Mammary epithelial cell (primary cell): ENCODE results near the gene NSL1.

Experiments
- CTCF ChIP-seq, 2 donors: IDR thresholded peaks in 1 of 2; conservative IDR thresholded peaks in 1 of 2; 2 replicates each; pipeline ENCODE4 v1.5.1; 2011 to 2012; ENCODE audit warnings: inconsistent platforms in 2 of 2, low read length in 2 of 2, mild to moderate bottlenecking in 2 of 2, control low read depth in 1 of 2, low read depth in 1 of 2; ENCODE audit not compliant: insufficient read depth in 1 of 2; ENCODE audit errors: extremely low read depth in 1 of 2
- EZH2 ChIP-seq: IDR thresholded peaks from 2 replicates; pipeline ENCODE4 v1.6.1; 2012; ENCODE audit warnings: low read length, inconsistent platforms, borderline replicate concordance

GRCh38 chr1:212754680-212755079 is 36.9 kb downstream of the NSL1 start:
- TF ChIP-seq CTCF (conservative IDR thresholded peaks at IDR 0.05 in 1 of 2, IDR thresholded peaks at IDR 0.05 in 1 of 2; ENCODE audit: extremely low read depth in 1 of 2, insufficient read depth in 1 of 2, low read depth in 1 of 2, low read length in 2 of 2) (no peak), EZH2 (no peak)
